Measurements from ENCODE around the gene FAM24B. TPM values are rescaled to one million over a fixed set of nuclear protein-coding genes. Genes with fewer than 3 reads are reported as not detected.
"Not testable (repeated sequence)": the region's sequence is repeated elsewhere in the genome, so short reads cannot be mapped to it uniquely, and the experiment has no call there.

FAM24B gene, protein sequence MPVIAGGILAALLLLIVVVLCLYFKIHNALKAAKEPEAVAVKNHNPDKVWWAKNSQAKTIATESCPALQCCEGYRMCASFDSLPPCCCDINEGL
- total RNA-seq (2014; rRNA removed; shearing (Covaris generic)) (3.3 and 3.8 TPM in 2 replicates), polyA plus RNA-seq (2016; fragmentation: Nextera tagmentation; extraction: Ambion mirVana) (5.7 and 7.0 TPM in 2 replicates)

DNA sequence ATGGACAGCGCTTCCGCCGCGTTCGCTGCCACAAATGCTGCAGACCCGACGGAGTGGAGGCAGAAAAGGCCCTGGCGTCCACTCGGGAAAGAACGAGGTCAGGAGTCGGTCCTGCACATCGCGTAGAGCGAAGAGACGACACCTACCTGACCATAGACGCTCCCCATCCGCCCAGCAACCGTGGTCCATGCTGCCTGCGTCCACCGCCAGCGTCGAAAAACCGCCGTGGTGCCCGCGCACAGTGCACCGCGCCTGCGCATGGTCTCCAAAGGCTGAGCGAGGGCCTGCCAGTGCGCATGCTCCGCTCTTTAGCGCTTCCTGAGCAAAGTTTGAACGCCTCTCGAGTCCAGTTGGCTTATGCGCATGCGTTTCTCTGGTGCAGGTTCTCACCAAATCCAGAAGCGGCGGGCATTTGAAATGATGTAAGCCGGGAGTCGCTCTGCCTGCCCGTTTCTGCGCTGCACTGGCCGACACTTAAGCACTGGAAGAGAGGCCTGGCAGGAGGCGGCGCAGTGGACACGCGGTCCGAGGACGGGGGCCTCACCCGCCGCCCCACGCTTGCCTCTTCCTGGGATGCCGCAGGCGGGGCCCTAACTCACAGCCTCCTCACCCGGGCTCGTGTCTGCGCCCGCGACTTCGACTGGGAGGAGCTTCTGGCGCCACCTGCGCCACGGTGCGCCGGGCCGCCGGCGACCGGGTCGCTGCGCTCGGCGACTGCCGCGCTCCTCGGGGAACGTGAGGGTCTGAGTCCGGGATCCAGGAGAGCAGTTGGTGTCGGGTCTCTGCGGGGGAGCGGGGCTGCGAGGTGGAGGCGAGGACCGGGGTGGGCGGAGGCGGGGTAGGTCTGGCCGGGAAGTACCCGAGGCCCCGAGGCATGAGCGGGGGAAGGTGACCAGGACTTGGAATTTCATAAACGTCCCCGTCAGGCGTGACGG is at the start of gene FAM24B:
FAM24B (minus strand) TSS at position 243 of the 935 bp plus-strand sequence. CDS start 29,066 bp downstream, outside the sequence.
- H3K27ac ChIP-seq, result peak within 1 kb of the TSS; percentile 18
- H3K27me3 ChIP-seq (replicated peaks; ENCODE audit: insufficient read depth), result no peaks in the 10 kb centered on the region
- H3K4me1 ChIP-seq (ENCODE audit: insufficient read depth), result no peaks in the 10 kb centered on the region; the same call in 1 of the 2 replicates
- no peaks in the 10 kb centered on the region for H4K20me1 ChIP-seq (ENCODE audit: insufficient read depth)
- TF ChIP-seq EZH2phosphoT487 (IDR thresholded peaks at IDR 0.05; ENCODE audit: insufficient read depth, low read depth) (no peak), EZH2 (IDR thresholded peaks at IDR 0.05; ENCODE audit: insufficient read depth, poor library complexity, severe bottlenecking) (no peak)
- whole genome bisulfite sequencing, 2 experiments (ENCODE audit: low coverage in 1 of 2, low lambda C conversion rate in 2 of 2, missing lambda C conversion rate in 2 of 2), result 4 to 6% methylated on average over 83 to 95 of the region's 95 CpGs
- peak within 1 kb of the TSS; percentile 87 for H3K4me2 ChIP-seq (ENCODE audit: unreplicated experiment)
- peak within 1 kb of the TSS; percentile 66 for H3K9ac ChIP-seq
- H3K36me3 ChIP-seq (ENCODE audit: low read depth), result no peaks in the 10 kb centered on the region
- no peaks in the 10 kb centered on the region for H3F3A ChIP-seq (ENCODE audit: insufficient read depth)
- peak within 1 kb of the TSS; percentile 96 for H2AFZ ChIP-seq
- peak; percentile 99 for DNase-seq
- in situ Hi-C loops (cut with MboI), result no loop called here
- H3K9me2 ChIP-seq (ENCODE audit: insufficient read depth), result no peaks in the 10 kb centered on the region
- peak within 1 kb of the TSS; percentile 83 for H3K4me3 ChIP-seq
- no peaks in the 10 kb centered on the region for H3K9me3 ChIP-seq (ENCODE audit: low read depth)
- peaks cover 44% of the 10 kb centered on the region for H3K79me2 ChIP-seq (ENCODE audit: insufficient read depth)

DNA sequence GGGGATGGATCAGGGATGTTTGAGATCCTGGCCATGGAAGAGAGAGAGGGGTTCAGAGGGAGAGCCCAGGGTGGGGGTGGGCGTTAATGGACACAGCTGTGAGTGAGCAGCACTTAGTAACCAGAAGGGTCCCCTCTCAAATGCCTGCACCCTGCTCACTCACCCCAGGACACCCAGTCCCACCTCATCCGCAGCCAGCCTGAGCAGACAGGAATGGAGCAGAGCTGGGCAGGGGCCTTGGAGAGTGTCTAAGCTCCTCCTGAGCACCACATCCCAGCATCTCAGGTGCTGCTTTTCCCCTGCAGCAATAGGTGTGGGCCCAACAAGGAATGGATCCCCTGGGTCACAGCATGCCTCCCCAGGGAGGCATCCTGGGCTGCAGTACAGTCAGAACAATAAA is 36.3 kb upstream of the FAM24B start:
- Histone ChIP-seq H3K79me2 (ENCODE audit: insufficient read depth) (no peaks in the 10 kb centered on the region), H3K4me2 (ENCODE audit: unreplicated experiment) (no peak overlapping the region), H4K20me1 (ENCODE audit: insufficient read depth) (no peaks in the 10 kb centered on the region), H3K9me2 (ENCODE audit: insufficient read depth) (no peaks in the 10 kb centered on the region), H3K9ac (no peak overlapping the region), H3K36me3 (ENCODE audit: low read depth) (no peaks in the 10 kb centered on the region), H3K4me3 (no peak overlapping the region), H3K9me3 (ENCODE audit: low read depth) (no peaks in the 10 kb centered on the region), H3K27me3 (replicated peaks; ENCODE audit: insufficient read depth) (no peaks in the 10 kb centered on the region), H3K4me1 (ENCODE audit: insufficient read depth) (no peaks in the 10 kb centered on the region), H2AFZ (no peak overlapping the region), H3K27ac (no peak overlapping the region), H3F3A (ENCODE audit: insufficient read depth) (no peaks in the 10 kb centered on the region)
- TF ChIP-seq EZH2 (IDR thresholded peaks at IDR 0.05; ENCODE audit: insufficient read depth, poor library complexity, severe bottlenecking) (no peak), EZH2phosphoT487 (IDR thresholded peaks at IDR 0.05; ENCODE audit: insufficient read depth, low read depth) (no peak)
- DNase-seq, result no peak
- in situ Hi-C loops (cut with MboI), result no loop called here
- WGBS, 2 experiments (ENCODE audit: low coverage in 1 of 2, low lambda C conversion rate in 2 of 2, missing lambda C conversion rate in 2 of 2), result 58 to 100% methylated on average over 1 to 2 of the region's 2 CpGs

DNA sequence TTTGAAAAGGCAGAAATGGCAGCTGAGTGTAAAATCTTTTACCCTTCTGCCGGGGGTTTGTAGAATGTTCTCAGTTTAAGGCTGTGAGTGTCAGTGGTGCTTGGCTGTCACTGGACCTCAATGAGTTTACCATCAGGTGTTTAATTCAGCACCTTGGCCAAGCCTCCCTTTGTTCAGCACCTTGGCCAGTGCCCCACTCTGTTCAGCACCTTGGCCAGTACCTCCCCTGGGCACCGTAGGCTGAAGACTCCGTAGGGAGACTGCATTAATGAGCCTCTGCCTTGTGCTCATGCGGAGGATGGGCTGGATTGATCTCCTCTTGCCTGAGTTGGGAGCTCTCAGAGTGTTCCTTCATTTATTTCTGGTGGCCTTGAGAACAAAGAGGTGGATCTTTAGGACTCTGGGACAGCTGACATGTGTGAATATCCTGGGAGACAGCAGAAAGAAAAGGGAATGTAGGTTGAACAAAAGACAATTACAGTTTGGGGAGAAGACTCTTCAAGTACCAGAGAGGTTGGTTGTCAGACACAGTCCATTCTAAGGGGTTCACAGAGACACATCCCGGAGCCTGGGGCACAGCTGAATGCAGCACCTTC is 32.6 kb upstream of the FAM24B start:
- Histone ChIP-seq H2AFZ (no peak overlapping the region), H3K4me2 (ENCODE audit: unreplicated experiment) (no peak overlapping the region), H3K4me3 (no peak overlapping the region), H3F3A (ENCODE audit: insufficient read depth) (no peaks in the 10 kb centered on the region), H3K4me1 (ENCODE audit: insufficient read depth) (no peaks in the 10 kb centered on the region), H3K79me2 (ENCODE audit: insufficient read depth) (no peaks in the 10 kb centered on the region), H3K27me3 (replicated peaks; ENCODE audit: insufficient read depth) (no peaks in the 10 kb centered on the region), H3K9me3 (ENCODE audit: low read depth) (no peaks in the 10 kb centered on the region), H3K9ac (no peak overlapping the region), H3K36me3 (ENCODE audit: low read depth) (no peaks in the 10 kb centered on the region), H3K9me2 (ENCODE audit: insufficient read depth) (no peaks in the 10 kb centered on the region), H4K20me1 (ENCODE audit: insufficient read depth) (no peaks in the 10 kb centered on the region), H3K27ac (no peak overlapping the region)
- no peak for TF ChIP-seq EZH2phosphoT487 (IDR thresholded peaks at IDR 0.05; ENCODE audit: insufficient read depth, low read depth)
- TF ChIP-seq EZH2 (IDR thresholded peaks at IDR 0.05; ENCODE audit: insufficient read depth, poor library complexity, severe bottlenecking), result no peak
- in situ Hi-C loops (cut with MboI), result no loop called here
- DNase-seq, result peak; percentile 56
- WGBS, 2 experiments (ENCODE audit: low coverage in 1 of 2, low lambda C conversion rate in 2 of 2, missing lambda C conversion rate in 2 of 2), result 47% methylated on average over 5 of the region's 5 CpGs

DNA sequence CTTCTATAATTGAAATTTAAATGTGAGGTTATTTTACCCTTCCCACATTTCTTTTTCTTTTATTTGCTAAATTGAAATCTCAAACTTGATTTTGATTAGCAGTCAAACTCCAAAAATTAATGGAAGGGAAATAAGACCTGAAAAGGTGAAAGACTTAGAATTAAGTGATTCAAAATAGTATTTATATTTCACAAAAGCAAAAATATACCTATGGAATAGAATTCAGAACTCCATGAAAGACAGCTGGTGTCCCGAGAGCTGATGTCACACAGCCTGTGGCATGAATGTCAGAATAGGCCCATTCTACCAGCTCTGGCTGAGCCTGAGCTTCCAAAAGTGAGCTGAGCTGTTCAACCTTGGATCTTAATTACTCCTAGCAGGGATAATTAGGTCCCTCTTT is 30.9 kb upstream of the FAM24B start, which contains the start of gene FAM24A:
FAM24A (plus strand) TSS at position 301 of the 400 bp plus-strand sequence. CDS start 1,025 bp downstream, outside the sequence.
- Histone ChIP-seq H3K36me3 (ENCODE audit: low read depth) (no peaks in the 10 kb centered on the region), H3K27ac (no peak within 1 kb of the TSS), H3K4me1 (ENCODE audit: insufficient read depth) (no peaks in the 10 kb centered on the region), H3K9me2 (ENCODE audit: insufficient read depth) (no peaks in the 10 kb centered on the region), H3K79me2 (ENCODE audit: insufficient read depth) (no peaks in the 10 kb centered on the region), H3K9ac (no peak within 1 kb of the TSS), H3K4me2 (ENCODE audit: unreplicated experiment) (no peak within 1 kb of the TSS), H2AFZ (no peak within 1 kb of the TSS), H3K9me3 (ENCODE audit: low read depth) (no peaks in the 10 kb centered on the region), H3K4me3 (no peak within 1 kb of the TSS), H3K27me3 (replicated peaks; ENCODE audit: insufficient read depth) (no peaks in the 10 kb centered on the region), H3F3A (ENCODE audit: insufficient read depth) (no peaks in the 10 kb centered on the region), H4K20me1 (ENCODE audit: insufficient read depth) (no peaks in the 10 kb centered on the region)
- in situ Hi-C loops (cut with MboI), result no loop called here
- WGBS, 2 experiments (ENCODE audit: low coverage in 1 of 2, low lambda C conversion rate in 2 of 2, missing lambda C conversion rate in 2 of 2), result 41 to 62% methylated on average over 1 of the region's 1 CpG
- DNase-seq, result no peak
- TF ChIP-seq EZH2 (IDR thresholded peaks at IDR 0.05; ENCODE audit: insufficient read depth, poor library complexity, severe bottlenecking), result no peak
- TF ChIP-seq EZH2phosphoT487 (IDR thresholded peaks at IDR 0.05; ENCODE audit: insufficient read depth, low read depth), result no peak

DNA sequence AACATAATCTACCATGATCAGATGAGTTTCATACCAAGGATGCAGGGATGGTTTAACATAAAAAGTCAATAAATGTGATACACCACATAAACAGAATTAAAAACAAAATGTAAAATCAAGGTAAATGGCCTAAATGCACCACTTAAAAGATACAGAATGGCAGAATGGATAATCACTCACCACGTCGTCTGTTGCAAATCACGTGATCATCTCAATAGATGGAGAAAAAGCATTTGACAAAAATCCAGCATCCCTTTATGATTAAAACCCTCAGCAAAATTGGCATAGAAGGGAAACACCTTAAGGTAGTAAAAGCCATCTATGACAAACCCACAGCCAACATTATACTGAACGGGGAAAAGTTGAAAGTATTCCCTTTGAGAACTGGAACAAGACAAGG is 24.5 kb upstream of the FAM24B start:
- DNase-seq; H3K4me2 ChIP-seq (ENCODE audit: unreplicated experiment); H3K4me1 ChIP-seq (ENCODE audit: insufficient read depth); H2AFZ ChIP-seq; H4K20me1 ChIP-seq (ENCODE audit: insufficient read depth); H3K9me3 ChIP-seq (ENCODE audit: low read depth); H3K4me3 ChIP-seq; H3K9me2 ChIP-seq (ENCODE audit: insufficient read depth); H3K27me3 ChIP-seq (replicated peaks; ENCODE audit: insufficient read depth); in situ Hi-C loops (cut with MboI); H3F3A ChIP-seq (ENCODE audit: insufficient read depth); H3K36me3 ChIP-seq (ENCODE audit: low read depth); H3K9ac ChIP-seq; H3K27ac ChIP-seq; H3K79me2 ChIP-seq (ENCODE audit: insufficient read depth): not testable (repeated sequence)
- 35 to 45% methylated on average over 4 of the region's 4 CpGs for WGBS, 2 experiments (ENCODE audit: low coverage in 1 of 2, low lambda C conversion rate in 2 of 2, missing lambda C conversion rate in 2 of 2)
